Activated CD4-positive, alpha-beta T cell treated with anti-CD3 and anti-CD28 coated beads, Interleukin-2, amount 50 U/mL, for 16 hours (primary cell): ENCODE results near the gene SLC29A1.
A peak's percentile ranks its signal among the peaks of the same experiment; 100 is the strongest.

Experiments used
- DNase-seq: peaks from one replicate; pipeline ENCODE4 v3.0.0-alpha.2; 2020

Gene SLC29A1

DNA sequence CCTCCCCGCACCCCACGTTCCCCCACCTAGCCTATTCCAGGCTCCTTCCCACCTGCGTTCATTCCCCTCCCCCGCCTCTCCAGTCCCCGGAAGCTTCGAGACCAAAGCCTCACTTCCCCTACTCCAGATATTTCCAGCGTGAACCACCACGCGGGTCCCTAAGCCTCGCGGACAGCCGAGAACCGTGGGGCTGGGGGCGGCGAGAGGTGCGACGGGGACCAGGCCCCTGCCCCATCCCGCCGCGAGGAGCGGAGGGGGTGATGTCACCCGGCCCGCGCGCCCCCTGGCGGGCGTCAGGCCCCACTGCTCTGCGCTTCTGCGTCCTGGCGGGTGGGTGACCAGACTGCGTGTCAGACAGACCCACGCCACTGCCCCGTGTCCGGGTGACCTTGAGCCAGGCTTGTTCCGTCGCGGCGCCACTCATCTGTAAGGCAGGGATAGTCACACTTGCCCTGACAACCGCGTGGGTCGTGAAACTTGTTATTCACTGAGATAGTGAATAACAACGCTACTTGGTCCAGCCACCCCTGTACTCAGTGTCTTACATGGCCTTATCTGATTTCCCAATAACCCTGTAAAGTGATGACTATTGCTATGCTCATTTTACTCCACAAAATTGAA lies 14.5 kb downstream of the SLC29A1 start:
- peak; percentile 76 for DNase-seq

DNA sequence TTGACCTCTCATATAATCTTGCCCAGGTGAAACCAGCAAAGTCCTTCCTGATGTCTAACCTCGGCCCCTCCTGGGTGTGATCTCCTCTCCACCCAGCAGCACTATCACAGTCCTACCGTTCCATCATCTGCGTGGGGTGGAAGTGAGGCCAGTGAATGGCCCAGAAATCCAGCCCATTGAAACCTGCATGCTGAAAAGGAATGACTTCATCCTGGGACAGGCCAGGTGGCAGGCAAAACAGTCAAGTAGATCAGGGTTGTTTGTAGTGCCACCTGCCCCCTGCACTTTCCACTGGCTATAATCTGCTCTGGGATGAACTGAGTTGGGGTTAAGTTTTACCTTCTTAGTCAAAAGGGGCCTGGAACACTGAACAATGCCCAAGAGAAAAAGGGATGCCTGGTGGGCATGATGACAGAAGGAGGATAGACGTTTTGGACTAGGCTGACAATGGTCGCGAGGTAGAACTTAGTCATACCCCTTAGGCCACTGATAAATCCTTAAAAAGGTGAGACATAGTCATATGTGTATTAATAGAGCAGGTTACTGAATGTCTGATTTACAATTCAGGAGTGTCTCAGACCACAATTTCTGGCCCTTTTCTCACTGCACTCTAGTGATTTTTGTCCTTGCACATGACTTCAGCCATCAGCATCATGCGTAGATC lies 15.4 kb downstream of the SLC29A1 start:
- no peak for DNase-seq

DNA sequence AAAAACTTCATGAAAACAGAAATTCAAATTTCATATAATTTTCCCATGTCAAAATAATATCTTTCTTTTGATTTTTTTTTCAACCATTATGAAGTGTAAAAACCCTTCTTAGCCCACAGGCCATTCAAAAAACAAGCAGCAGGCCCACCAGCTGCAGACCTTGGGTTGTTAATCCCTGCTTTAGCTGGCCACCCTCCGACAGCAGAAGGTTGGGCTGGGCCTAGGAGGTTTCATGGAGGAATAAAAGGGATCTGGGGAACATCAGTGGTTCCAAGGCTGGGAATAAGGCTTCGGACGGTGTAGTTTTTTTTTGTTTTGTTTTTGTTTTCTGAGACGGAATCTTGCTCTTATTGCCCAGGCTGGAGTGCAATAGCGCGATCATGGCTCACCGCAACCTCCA lies 19.9 kb downstream of the SLC29A1 start:
- no peak for DNase-seq

DNA sequence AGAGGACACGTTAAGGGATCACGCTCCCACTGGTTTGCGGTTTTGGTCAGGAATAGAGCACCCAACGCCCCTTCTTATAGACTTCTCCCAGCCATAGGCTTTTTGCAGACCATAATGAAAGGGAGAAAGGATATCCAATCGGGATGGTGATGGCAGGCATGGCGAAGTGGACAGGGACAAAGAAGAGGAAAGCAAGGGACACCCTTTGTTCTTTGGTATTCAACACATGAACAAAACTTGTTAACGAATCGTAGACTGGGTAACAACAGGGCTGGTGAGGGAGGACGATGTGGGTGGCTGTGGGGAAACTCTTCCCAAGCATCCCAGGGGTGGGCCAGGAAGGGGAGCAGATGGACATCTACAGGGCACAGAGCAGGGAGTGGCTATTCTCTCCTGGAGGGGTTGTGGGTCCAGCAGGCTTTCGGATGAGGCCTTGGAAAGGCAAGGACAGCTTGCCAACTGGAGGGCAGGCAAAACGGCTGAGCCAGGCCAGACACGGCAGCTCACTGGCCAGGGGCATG lies 22.1 kb downstream of the SLC29A1 start:
- no peak for DNase-seq

DNA sequence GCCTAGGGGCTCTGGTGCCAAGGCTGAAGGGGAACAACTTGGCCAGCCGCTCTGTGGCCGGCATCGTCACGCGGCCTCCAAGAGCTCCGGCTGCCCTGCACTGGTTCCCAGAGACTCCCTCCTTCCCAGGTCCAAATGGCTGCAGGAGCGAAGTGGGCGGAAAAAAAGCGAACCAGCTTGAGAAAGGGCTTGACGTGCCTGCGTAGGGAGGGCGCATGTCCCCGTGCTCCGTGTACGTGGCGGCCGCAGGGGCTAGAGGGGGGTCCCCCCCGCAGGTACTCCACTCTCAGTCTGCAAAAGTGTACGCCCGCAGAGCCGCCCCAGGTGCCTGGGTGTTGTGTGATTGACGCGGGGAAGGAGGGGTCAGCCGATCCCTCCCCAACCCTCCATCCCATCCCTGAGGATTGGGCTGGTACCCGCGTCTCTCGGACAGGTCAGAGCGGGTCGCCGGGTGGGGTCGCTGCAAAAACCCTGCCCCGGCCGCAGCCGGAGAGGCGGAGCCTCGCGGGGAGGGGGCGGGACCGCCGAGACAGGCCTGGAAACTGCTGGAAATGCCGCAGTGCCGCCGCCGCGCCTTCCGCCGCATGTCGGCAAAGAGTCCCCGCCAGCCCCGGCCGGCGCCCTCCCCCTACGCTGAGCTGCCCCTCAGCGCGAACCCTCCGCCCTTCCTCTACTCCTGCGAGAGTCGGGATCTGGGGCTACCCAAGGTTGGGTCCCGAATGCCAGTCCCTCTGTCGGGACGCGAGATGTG lies 22.7 kb downstream of the SLC29A1 start:
- DNase-seq, result peak; percentile 87

DNA sequence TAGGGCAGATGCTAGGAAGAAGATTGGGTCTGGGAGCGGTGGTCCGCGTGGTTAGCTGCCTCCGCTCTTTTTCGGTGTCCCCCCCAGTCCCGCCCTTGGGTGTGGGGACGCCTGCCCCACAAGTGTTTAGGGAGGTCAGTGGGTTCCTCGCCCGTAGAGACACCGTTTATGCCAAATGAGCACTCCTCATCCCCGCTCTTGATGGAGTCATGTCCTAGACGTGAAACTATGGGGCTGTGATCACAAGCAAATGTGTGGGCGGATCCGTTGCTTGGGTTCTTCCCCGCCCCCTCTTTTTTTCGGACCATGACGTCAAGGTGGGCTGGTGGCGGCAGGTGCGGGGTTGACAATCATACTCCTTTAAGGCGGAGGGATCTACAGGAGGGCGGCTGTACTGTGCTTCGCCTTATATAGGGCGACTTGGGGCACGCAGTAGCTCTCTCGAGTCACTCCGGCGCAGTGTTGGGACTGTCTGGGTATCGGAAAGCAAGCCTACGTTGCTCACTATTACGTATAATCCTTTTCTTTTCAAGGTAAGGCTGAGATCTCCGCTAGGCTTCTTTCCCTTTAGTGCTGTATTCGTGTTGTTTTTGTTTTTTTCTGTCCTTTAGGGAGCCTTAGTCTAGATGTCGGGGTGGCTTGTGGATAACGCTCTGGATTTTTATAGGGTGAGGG lies 23.4 kb downstream of the SLC29A1 start, which contains the start of gene HSP90AB1:
Gene HSP90AB1 (plus strand): TSS at position 439 of the 675 bp plus-strand sequence. CDS start 1,529 bp downstream, outside the sequence.
- peak; percentile 99 for DNase-seq

DNA sequence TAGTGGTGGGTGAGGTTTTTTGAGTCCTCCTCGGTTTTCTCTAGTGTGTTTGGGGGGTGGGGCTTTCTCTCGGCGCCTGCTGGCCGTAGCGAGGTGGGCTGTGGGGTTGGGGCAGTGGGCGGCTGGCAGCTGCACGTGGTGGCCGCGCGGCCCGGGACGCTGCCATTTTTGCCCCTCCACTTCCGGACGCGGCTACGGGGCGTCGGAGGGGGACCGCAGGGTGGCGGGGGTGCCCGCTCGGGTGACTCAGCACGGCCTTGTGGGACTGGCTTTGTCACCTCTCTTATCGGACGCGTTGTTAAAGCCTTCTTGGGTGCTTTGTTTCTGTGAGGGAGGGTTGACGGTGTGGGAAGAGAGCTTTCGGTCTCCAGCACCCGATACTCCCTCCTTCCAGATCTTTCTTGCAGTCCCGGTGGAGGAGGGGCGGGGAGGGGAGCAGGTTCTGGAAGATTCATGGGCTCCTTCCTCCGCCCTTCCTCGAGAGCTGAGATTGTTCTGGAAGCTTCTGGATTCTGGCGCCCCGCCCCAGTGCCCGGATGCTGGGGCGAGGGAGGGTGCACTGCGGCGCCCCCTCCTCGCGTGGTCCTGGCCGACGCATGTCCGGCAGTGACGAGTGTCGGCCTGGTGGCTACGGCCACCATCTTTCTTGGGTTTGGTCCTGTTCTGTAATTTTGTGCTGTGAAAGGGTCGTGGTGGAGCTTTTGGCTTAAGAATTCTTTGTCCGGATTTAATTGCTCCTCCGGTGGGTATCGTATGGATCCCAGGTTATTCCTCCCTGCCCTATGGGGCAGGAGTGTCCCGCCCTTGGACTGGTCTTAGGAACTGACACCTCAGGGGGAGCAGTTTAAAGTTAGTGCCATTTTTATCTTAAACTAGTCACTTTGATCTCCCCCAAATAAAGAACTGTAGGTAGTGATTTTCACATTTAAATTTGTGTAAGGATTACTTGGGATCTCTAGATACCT lies 24.2 kb downstream of the SLC29A1 start:
- peak; percentile 85 for DNase-seq

DNA sequence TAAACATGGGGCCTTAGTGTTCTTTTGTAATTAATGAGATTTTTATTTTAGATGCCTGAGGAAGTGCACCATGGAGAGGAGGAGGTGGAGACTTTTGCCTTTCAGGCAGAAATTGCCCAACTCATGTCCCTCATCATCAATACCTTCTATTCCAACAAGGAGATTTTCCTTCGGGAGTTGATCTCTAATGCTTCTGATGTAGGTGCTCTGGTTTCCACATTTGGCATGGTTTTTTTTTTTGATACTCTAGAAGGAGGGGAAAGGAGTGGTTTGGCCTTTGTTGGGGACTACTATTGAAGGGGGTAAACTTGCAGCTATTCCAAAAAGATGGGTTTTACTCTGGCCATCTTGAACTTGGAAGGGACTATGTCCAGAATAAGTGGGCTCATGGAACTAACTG lies 25.2 kb downstream of the SLC29A1 start:
- no peak for DNase-seq

DNA sequence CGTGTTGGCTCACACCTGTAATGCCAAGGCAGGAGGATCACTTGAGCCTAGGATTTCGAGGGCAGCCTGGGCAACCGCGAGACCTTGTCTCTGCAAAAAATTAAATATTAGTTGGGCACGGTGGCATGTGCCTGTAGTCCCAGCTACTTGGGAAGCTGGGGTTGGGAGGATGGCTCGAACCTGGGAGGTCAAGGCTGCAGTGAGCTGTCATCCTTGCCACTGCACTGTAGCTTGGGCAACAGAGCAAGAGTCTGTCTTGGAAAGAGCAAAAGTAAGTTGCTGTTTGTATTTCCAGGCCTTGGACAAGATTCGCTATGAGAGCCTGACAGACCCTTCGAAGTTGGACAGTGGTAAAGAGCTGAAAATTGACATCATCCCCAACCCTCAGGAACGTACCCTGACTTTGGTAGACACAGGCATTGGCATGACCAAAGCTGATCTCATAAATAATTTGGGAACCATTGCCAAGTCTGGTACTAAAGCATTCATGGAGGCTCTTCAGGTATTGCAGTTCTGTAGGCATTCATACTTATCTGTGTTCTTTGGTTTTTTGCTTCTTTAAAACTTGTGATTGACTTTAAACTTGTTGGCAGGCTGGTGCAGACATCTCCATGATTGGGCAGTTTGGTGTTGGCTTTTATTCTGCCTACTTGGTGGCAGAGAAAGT lies 25.8 kb downstream of the SLC29A1 start:
- no peak for DNase-seq

DNA sequence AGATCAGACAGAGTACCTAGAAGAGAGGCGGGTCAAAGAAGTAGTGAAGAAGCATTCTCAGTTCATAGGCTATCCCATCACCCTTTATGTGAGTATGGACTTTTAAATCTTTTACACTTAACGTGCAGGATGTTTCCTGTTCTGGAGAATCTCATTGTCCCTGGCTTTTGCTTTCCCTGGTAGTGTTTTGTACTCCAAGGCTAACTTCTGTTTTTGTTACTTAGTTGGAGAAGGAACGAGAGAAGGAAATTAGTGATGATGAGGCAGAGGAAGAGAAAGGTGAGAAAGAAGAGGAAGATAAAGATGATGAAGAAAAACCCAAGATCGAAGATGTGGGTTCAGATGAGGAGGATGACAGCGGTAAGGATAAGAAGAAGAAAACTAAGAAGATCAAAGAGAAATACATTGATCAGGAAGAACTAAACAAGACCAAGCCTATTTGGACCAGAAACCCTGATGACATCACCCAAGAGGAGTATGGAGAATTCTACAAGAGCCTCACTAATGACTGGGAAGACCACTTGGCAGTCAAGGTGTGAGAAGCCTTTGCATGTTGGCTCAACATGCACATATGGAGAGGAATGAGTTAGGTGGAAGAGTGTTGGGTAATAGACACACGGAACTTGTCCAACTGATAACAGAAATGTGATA lies 26.8 kb downstream of the SLC29A1 start:
- DNase-seq, result no peak

DNA sequence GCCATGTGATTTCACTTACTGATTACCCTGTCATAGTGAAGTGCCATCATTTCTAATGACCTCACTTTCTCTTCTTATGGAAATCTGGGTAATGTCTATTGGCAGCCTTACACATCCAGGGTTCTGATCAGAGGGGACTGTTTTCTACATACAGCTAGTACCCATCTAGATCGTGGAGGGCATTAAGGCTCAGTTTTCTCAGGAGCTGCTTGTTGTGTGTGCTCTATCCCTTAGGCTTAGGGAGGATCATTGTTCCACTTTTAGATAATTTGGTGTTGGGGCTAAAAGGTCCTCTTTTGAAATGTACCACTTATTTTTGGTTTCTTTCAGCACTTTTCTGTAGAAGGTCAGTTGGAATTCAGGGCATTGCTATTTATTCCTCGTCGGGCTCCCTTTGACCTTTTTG lies 27.3 kb downstream of the SLC29A1 start:
- no peak for DNase-seq

DNA sequence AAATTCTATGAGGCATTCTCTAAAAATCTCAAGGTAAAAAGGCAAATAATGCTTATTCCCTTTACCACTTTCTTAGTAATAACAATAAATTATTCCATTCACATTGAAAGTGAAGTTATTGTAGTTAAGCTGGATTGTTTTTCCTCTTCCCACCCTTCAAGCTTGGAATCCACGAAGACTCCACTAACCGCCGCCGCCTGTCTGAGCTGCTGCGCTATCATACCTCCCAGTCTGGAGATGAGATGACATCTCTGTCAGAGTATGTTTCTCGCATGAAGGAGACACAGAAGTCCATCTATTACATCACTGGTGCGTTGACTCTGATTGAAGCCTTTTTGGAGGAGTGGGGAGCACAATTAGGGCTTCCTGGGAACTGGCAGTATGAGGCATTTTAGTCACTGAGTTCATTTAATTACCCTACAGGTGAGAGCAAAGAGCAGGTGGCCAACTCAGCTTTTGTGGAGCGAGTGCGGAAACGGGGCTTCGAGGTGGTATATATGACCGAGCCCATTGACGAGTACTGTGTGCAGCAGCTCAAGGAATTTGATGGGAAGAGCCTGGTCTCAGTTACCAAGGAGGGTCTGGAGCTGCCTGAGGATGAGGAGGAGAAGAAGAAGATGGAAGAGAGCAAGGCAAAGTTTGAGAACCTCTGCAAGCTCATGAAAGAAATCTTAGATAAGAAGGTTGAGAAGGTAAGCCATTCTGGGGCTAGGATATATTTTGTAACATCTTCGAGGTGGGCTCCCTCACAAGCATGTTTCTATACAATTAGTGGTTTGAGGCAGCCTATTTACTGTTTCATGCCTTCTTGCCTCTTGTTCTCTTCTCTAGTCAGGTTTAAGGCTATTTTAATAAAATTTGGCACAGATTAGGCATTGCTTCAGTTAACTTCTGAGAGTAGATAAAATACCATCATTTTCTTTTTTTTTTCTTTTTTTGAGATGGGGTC lies 28.5 kb downstream of the SLC29A1 start:
- no peak for DNase-seq

DNA sequence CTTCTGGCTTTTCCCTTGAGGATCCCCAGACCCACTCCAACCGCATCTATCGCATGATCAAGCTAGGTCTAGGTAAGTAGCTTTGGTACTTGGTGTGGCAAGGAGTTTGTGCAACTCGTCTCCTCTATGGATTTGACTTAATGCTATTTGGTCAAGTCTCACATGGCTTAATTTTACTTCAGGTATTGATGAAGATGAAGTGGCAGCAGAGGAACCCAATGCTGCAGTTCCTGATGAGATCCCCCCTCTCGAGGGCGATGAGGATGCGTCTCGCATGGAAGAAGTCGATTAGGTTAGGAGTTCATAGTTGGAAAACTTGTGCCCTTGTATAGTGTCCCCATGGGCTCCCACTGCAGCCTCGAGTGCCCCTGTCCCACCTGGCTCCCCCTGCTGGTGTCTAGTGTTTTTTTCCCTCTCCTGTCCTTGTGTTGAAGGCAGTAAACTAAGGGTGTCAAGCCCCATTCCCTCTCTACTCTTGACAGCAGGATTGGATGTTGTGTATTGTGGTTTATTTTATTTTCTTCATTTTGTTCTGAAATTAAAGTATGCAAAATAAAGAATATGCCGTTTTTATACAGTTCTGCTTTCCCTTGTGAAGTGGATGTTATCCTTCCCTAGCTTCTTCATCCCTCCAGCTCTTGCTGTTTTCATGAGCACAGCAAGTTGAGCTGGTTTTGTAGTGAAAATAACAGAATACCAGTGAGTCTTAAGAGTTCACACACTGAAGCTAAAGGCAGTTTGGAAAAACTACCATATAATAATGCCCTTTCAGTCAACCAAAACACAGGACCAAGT lies 30.1 kb downstream of the SLC29A1 start:
- DNase-seq, result peak; percentile 71

DNA sequence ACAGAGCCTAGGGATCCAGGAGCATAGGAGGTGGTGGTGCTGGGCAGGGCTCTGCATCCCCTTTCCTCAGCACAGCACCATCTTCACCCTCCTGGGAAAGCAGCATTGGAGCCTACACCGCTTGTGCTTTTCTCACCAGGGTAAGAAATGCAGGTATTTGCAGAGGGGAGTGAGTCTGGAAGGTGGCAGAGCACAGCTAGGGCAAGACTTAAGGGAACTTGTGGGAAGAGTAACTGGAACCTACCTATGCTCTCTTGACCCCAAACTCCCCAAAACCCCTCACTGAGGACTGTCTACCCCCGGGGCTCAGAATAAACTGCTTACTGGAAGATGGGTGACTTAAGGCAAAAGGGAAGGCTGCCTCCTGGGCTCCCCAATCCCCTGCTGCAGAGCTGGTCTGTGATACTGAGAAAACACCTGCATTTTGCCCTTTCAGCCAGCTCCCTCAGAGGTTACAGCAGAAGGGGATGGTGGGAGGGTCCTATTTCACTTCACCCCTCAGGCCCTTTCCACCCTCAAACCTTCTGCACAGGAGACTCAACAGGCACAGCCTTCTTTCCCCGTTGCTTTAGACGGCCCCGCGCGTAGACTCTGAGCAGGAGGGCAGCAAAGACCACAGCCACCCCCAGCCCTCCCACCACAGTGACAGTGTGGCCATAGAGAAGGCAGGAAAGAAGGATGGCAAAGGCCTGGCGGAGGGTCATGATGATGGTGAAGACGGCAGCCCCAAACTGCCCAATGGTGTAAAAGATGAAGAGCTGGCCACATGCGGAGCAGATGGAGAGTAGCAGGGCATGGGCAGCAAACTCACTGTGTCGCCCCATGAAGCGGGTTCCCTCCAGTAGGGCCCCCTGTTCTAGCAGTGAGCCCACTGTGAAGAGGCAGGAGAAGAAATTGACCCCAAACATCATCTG lies 31.1 kb downstream of the SLC29A1 start:
- DNase-seq, result peak; percentile 40

DNA sequence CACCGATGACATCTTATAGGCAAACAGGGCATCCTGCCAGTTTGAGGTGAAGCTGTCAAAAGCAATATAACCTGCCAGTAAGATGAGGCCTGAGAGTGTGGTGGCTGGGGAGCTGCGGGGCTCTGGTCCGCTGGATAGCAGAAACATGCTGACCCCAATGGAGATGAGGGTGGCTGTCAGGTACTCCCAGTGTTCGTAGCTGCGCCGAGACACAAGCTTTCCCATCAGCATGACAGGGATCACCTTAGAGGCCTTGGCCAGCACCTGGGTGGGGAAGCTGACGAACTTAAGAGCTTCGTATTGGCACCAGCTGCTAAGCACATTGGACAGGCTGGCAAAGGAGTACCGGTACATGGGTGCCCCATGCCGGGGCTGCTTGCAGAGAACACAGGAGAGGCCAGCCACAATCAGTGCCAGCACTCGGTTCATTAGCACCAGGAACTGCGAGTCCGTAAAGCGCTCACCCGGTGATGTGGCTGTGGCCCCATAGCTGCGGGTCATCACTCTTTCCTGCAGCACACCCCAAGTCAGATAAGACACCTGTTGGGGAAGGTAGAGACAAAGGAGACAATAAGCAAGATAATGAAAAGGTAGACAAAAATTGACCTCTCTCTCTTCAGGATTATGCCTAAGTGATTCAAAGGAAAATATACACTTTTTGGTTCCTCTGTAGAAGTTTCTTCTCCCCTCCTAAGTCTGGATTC lies 31.9 kb downstream of the SLC29A1 start:
- peak; percentile 44 for DNase-seq

DNA sequence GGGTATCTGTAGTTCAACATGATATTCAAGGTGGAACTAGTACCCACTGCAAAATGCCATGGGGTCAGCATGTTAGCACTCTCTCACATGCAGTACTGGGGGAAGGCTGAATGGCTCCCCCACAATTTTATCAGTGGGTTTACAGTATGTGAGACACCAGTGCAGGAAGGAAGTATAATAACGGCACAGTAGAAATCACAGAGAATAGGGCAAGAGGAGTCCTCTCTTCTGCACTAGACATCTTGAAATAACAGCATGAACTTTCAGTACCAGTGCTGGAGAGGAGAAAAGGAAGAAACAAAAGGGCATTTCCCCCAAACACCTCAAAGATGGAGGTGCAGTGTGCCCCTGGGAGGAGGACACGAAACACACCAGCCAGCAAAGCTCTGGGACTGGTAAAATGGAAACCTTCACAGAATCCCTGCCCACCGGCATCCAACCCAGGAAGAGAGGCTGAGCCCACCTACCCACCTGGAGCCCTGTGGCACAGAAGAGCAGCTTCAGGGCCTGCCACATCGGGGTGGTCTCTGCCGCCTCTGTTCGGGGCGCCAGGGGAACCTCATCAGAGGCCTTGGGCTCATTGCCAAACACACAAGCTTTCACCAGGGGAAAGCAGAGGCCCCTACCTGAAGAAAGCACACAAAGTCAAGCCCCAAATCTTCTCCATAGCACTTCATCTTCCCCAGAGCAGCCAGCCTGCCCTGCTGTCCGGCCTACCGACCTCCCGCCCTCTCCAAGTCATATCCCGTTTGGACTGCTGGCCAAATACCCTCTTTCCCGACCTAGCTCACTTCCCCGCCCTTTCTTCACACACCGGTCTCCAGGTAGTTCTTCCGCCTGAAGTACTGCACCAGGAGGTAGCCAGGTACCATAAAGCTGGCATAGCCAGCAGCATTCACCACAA lies 32.7 kb downstream of the SLC29A1 start:
- no peak for DNase-seq
